Measurements from ENCODE around the gene CRNKL1.
"Not testable (repeated sequence)": the region's sequence is repeated elsewhere in the genome, so short reads cannot be mapped to it uniquely, and the experiment has no call there.

The CRNKL1 gene

DNA sequence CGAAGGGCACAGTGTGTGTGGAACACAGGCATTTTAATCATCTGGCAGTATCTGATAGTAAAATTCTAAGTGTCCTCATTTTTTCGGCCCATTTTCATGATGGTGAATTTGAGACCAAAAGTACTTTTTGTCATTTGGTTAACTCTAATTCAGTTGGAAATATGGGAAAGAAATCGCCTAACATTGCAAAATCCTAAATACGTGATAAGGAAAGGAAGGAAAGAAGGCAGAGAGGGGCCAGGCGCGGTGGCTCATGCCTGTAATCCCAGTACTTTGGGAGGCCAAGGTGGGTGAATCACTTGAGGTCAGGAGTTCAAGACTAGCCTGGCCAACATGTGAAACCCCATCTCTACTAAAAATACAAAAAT, 48.3 kb downstream of the CRNKL1 start:
- DNase-seq = not testable (repeated sequence)

DNA sequence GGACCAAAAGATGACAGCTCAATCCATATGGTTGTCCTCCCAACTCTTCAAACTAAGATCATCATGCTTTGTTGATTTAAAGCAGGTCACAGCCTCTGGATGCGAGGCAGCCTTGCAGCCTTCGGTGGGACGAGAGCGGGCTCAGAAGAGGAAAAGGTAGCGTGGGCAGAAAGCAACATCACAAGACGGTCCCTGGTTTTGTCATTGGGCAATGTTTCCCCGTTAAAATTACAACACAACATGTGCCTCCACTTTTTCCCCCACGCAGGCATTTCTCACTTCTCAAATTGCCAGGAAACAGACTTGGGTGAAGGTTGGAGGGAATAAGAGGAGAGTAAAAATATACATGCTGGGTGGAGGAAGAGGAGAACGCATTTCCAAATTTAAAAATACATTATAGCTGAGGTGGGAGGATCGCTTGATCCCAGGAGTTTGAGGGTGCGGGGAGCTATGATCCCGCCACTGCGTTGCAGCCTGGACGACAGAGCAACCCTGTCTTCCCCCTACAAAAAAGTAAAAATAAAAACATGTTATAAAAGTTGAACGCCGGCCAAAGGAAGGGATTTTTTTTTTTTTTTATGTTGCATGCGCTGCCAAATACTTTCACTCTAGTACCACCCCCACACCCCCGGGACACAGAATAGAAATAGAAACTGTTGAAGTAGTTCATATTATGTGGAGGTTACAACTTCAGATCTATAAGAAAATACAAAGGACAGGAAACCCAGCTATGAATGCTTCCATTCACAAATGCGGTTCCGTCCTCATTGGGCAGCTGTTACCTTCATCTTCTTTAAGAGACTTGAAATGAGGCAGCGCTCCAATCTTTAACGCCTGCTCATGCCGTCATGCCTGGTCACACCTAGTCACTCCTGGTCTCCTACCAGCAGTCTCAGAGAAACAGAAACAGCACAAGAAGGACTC, 49.0 kb downstream of the CRNKL1 start:
- DNase-seq = no peak

DNA sequence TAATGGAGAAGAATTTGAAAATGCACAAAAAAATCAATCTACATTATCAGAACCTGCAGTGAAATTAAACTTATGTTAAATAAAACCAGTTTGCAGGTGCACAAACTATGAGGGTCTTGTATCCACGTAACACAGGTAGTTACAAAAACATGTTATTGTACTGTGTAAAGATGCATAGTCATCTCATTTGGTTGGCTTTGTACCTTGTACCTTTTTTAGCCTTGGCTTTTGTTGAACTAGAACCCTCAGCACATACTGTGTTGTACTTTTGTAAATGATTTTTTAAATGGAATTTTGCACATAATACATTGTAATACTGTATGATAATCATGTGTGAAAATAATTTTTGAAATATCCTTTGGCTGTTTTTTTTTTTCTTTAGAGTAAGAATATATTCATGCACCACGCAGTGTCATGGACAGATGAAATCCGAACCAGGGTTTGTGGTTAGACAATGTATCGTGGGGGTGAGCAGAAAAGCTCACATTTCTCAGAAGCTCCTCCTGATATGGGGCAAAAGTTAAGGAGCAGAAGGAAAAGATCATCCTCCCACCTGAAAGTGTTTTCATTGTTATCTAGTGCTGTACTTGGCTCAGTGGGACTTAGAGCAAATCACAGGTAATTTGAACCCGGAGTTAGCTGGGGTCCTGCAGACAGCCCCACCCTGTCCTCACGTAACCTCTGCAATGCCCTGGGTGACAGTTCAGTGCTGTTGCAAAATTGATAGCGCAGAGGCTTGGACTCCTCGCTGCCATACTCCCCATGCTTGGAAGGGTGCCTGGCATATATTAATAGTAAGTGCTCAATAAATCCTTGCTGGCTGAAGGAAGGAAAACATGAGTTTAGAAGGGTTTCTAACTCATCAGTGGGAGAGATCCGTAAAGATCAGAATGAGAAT, 49.9 kb downstream of the CRNKL1 start:
- no peak for DNase-seq

DNA sequence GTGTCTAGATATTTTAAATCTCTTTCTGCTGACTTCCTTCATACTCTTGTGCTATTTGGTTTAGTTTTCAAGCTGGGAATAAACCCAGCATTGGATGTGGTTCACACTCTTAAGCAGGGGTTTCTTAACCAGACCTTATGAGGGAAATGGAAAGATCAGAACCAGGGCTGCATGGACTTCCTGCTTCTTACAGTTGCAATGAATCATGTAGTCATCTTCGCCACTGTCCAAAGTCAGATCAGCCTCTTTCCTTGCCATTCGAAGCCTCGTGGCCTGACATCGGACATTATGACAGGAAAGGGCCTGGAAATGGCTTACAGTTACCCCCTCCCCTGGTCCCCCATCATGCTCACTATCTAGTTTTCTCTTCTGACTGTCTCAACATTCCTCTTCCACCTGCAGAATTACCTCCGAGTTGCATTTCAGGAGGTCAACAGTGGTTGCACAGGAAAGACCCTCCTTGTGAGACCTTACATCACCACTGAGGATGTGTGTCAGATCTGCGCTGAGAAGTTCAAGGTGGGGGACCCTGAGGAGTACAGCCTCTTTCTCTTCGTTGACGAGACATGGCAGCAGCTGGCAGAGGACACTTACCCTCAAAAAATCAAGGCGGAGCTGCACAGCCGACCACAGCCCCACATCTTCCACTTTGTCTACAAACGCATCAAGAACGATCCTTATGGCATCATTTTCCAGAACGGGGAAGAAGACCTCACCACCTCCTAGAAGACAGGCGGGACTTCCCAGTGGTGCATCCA, 51.9 kb downstream of the CRNKL1 start:
- DNase-seq = no peak

DNA sequence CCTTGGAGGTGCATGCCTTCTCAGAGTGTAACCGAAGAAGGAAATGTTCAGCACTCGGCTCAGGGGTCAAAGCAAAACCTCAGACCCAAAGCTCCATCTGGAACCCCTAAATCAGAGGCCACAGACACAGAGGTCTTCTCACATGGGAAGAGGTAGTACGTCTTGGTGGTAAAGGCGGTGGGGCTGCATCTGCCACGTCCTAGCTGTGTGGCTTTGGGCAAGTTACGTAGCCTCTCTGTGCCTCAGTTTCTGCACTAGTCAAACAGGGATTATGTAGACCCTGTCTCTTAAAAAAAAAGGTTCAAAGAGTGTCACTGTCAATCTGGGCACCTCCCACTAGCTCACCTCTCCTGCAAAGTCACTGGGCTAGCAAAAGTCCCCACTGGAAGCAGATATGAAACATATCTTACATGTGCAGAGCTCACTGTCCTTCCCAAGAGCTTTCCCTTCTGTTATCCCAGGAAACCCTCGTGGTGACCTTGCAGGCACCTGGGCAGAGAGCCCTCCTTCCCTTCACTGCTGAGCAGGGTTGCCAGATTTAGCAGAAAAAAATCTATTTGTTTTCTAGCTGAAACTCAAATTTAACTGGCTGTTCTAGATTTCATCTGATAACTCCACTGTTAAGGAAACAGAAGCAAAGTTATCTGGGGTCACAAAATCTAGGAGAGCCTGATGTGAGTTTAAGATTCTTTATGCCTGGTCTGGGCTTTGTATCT, 53.1 kb downstream of the CRNKL1 start:
- no peak for DNase-seq

DNA sequence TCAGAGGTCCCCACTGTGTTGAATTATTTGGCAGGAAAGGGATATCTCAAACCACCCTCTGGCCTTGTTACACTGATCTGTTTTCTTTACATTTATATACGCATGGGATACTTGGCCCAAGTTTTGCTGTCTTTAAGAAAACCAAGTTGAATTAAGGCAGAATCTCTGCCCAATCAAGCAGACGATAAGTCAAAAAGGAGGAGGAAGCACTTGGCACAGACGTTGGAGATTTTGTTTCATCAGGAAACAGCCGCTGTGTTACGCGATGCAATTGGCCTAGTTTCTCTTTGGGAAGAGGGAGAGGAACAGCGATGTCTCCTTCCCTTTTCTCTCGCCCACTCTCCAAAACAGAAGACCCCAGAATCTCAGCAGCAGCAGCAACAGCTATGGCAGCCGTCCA, 55.3 kb downstream of the CRNKL1 start:
- no peak for DNase-seq

DNA sequence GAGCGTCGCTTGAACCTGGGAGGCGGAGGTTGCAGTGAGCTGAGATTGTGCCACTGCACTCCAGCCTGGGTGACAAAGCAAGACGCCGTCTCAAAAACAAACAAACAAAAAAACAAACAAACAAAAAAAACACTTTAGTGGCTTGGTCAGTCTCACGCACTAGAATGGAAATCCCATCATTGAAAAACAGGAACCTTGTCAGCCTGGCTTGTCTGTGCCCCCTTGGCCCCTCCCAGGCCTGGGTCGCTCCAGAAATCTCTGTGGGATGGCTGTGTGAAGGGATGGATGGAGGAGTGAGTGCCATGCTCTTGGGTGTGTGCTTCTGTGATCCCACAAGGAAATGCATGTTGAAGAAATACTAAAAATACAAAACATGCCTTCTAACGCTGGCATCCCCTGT, 56.0 kb downstream of the CRNKL1 start:
- DNase-seq = no peak

DNA sequence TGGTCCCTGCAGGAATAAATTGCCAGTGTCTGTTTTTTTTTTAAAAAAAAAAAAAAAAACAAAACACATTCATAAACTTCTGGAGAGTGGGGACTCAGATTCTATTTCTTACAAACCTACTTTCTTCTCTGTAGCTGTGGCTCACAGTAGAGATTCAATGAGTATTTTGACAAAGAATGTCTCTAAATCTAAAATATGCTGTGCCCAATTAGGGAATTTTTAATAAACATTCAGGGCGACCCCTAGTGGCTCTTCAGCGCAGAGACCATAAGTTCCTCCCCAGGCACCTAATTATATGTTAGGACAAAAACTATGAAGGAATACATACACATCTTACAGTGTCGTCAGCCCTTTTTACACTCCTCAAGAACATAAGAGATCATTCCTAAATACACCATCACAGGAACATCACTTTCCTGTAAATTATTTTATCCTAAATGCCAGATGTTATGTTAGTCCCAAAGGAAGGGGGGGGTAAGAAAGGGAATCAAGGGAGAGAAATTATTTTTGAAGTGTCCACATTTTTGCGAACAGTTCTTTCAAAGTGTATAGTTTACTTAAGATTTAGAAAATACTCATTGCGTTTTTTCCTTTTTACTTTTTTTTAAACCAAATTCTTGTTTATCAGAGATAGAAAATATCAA, 56.9 kb downstream of the CRNKL1 start:
- no peak for DNase-seq

DNA sequence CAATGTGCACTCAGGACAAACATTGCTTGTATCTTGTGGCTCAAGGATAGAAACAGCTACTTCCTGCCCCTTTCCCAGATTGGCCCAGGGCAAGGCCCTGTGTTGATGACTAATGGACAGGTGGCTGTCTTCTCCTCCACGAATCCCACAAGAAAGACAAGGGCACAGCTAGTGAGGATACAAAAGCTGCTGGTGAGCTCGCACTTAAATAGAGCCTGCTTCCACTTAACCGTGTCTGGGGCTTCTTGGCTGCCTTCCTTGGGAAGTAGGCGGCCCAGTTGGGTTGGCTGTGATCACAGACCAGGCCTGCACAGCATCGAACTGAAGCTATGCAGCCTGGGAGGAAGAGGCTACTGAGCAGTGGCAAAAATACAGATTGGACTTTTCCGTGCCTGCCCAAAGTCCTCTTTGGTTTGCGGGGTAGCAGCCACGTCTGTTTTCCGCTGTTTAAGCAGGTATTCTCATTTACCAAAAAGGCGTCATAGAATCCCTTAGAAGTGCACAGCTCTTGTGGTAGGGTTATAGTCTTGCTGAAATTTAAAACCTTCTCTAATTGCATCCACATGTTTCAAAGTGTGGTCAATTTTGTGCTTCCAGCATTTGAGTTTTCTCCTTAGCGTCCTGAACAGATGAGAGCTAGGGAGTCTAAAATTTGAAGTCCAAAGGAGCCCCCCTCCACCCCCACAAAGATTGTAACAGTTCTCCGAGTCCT, 58.2 kb downstream of the CRNKL1 start:
- no peak for DNase-seq

DNA sequence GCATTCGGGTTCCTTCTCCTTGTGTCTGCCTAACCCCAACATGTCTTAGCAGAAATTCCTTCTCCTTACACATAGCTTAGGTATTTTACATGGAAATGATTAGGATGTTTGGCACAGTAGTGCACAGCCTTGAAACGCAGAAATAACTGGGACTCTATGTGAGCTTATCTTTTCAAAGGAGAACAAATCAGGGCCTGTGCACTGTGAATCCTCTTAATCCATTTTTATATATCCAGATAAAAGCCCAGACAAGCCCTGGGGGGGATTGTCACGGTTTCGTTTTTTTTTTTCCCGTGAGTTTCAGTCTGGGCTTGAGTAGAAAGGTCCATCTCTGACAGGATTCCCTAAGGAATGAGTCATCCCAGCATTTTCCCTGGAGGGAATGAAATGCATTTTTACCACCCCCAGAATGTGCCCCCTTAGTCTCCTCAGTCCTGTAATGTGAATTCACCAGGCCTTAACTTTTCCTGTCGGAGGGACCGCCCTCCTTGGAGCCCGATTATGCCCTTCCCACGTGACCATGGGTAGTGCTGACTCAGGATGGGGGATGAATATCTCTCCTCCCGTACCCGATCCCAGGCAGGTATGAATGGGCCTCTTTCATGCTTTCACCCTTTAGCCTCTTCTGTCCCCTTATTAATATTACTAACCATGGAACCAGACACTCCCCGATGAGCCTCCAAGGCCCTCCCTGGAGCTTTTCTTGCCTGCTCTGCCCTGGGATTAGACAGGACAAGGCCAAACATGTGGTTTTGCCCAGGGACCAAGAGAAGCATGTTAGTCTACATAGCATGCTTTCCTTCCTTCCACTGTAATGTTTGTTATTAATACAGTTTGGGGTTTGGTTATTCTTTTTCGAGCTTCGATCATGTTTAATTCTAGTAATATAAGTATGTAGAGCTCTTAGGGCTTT, 59.0 kb downstream of the CRNKL1 start:
- no peak for DNase-seq

DNA sequence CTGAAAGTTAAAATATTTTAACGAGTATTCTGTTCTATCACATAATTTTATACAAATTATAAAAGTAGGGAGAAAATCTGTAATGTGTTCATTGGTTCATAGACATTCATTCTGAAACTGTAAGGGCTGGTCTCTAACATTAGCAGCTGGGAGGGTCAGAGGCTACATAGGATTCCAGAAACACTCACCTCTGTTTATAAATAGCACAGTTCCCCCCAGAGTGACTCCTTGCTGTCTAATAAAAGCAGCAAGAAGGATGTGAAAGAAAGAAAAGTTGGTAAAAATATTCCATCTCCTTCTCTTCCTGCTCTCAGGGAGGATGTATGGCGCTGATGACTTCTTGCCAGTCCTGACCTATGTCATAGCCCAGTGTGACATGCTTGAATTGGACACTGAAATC, 60.4 kb downstream of the CRNKL1 start:
- no peak for DNase-seq

DNA sequence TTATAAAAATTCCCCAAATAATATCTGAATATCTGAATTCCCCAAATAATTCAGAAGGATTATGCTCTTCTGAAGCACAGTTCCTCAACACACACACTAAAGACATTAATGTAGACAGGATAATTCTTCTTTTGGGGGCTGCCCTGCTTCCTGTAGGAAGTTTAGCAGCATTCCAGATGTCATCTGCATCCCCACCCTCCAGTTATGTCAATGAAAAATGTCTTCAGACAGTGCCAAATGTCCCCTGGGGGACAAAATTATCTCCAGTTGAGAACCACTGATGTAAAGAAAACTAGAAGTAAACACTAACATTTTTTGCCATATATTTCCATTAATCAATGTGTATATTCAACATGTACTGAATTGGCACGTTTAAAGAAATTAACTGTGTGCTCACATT, 61.0 kb downstream of the CRNKL1 start:
- no peak for DNase-seq

DNA sequence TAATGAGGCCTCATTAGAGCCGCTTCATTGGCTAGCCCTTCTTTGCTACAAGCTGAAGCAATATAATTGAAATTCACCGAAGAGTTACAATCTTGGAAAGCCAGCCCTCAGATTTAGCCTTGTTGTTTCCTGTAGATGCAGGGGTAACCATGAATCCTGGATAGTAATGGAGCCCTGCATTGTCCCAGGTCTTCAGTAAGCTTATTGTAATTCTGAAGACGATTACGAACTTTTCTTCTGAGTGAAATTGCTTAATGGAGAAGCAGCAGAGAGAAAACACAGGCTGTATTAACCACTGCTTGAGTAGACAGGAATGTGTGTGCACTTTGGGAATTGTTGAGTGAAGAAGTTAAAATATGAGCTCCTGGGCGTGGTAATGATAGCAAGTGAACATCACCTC, 61.4 kb downstream of the CRNKL1 start:
- no peak for DNase-seq

DNA sequence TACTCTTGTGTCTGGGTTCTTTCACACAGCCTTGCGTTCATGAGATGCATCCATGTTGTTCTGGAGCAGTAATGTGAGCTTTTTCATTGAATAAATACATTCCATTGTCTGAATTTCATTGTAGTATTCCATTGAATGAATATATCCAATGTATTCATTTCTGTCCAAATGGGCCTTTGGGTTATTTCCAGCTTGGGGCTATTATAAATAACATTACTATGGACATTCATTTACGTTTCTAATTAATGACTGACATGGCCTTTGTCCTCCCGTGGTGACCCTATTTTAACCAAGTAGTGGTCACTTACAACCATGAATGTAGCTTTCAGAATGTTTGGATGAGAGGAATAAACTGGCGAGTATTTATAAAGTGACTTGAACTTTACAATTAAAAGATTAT, 65.2 kb downstream of the CRNKL1 start:
- DNase-seq = no peak

DNA sequence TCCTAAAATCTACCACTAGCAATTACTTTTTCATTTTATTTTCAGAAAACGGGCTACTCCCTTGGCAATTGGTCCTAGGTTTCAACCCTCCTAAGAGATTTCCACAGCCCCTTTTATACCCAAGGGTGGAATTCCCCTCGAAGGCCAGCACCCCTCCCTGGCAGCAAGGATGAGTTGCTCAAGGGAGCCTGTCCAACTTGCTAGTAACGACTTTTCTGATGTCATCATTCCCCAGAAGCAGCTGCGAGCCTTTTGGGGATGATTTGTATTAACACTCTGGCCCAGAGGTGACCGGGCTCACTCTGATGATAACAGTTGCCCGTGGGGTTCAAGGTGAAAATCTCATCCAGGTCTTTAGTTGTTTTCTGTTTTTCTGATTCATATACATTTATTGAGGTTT, 65.8 kb downstream of the CRNKL1 start:
- no peak for DNase-seq
